Esophagus muscularis mucosa (tissue), 4 donors: ENCODE results near the gene TMEM131. TPM values are rescaled to one million over a fixed set of nuclear protein-coding genes. Genes with fewer than 3 reads are reported as not detected.

Source experiments
- DNase-seq: peaks from one replicate; pipeline ENCODE4 v3.0.0-alpha.2; 2017; ENCODE audit errors: extremely low spot score
- H3K27ac ChIP-seq, 4 donors: fragments of 200-600 bp; sonication (generic); replicated peaks in 1 of 4; 1 replicate in 3 of 4; 2 replicates in 1 of 4; pipeline ENCODE4 v1.5.1; 2016 to 2019; ENCODE audit warnings: mild to moderate bottlenecking in 1 of 4
- H3K27me3 ChIP-seq, 4 donors: fragments of 200-600 bp; sonication (generic); one replicate each; pipeline versions ENCODE4 v1.5.1 to v1.6.0; 2016 to 2019
- H3K36me3 ChIP-seq, 4 donors: fragments of 200-600 bp; sonication (generic); one replicate each; pipeline ENCODE4 v1.5.1; 2016 to 2019
- H3K4me1 ChIP-seq, 4 donors: fragments of 200-600 bp; sonication (generic); one replicate each; pipeline ENCODE4 v1.5.1; 2016 to 2019
- H3K4me3 ChIP-seq, 4 donors: fragments of 200-600 bp; sonication (generic); 1 replicate in 2 of 4; 2 replicates in 2 of 4; pipeline ENCODE4 v1.5.1; 2016 to 2019; ENCODE audit warnings: mild to moderate bottlenecking in 4 of 4, moderate library complexity in 1 of 4
- H3K9me3 ChIP-seq, 4 donors: fragments of 200-600 bp; sonication (generic); 1 replicate in 3 of 4; 2 replicates in 1 of 4; pipeline ENCODE4 v1.5.1; 2016 to 2019
- EP300 ChIP-seq: sonication (generic); formaldehyde crosslinking; IDR thresholded peaks from one replicate; pipeline ENCODE4 v1.6.1; 2017; ENCODE audit warnings: antibody characterized with exemption
- POLR2A ChIP-seq: fragments of 450-650 bp; IDR thresholded peaks from one replicate; pipeline ENCODE4 v1.6.1; 2017; ENCODE audit warnings: antibody characterized with exemption, moderate library complexity, mild to moderate bottlenecking, low read depth
- POLR2AphosphoS5 ChIP-seq, 2 donors: sonication (generic); formaldehyde crosslinking; IDR thresholded peaks; one replicate each; pipeline ENCODE4 v1.6.1; 2017; ENCODE audit warnings: antibody characterized with exemption in 2 of 2
- WGBS: methylation state at CpG from one replicate; pipeline ENCODE4 v1.1.5; 2018; 5-methylcytosine and 5-hydroxymethylcytosine counted together
- intact Hi-C: fragments of 100-400 bp; cut with DNase I; formaldehyde crosslinking; loops from one replicate; pipeline ENCODE4 v1.15.1; 2023
- total RNA-seq, 4 donors: library from RNA; depleted of rRNA; stranded (reverse); fragments of >200 nt; gene quantifications; one replicate each; pipeline versions ENCODE4 v1.1.0 to v1.2.1, GENCODE V29; 2016
- TF ChIP-seq, protein P1 (sequence below), 3 experiments: fragments of 200-600 bp in 2 of 3; fragments of 450-650 bp in 1 of 3; sonication (generic) in 2 of 3; IDR thresholded peaks; one replicate each; pipeline ENCODE4 v1.5.1; 2017 to 2019; ENCODE audit warnings: antibody characterized with exemption in 3 of 3, mild to moderate bottlenecking in 2 of 3, moderate library complexity in 1 of 3

The TMEM131 gene
- total RNA-seq, 4 donors from 2014 or later = 23.9 to 34.1 (median 26.5) TPM

DNA sequence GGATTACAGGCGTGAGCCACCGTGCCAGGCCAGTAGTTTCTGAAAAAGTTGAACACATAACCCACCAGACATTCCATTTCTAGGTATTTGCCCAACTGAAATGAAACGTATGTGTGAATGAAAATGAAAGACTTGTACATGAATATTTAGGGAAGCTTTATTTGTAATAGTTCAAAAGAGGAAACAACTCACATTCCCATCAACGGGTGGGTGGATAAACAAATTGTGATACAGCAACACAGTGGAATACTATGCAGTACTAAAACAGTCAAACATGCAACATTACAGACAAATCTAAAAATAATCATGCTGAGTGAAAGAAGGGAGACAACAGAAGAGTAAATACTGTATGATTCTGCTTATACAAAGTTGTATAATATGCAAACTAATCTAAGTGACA lies 46.8 kb downstream of the TMEM131 start:
- WGBS = 87% methylated on average over 4 of the region's 4 CpGs
- H3K4me1 ChIP-seq = peaks cover 11 to 33% (median 28%) of the 10 kb centered on the region in 4 donors
- no peaks in the 10 kb centered on the region for H3K27me3 ChIP-seq
- H3K9me3 ChIP-seq = no peaks in the 10 kb centered on the region
- TF ChIP-seq, protein P1, sequence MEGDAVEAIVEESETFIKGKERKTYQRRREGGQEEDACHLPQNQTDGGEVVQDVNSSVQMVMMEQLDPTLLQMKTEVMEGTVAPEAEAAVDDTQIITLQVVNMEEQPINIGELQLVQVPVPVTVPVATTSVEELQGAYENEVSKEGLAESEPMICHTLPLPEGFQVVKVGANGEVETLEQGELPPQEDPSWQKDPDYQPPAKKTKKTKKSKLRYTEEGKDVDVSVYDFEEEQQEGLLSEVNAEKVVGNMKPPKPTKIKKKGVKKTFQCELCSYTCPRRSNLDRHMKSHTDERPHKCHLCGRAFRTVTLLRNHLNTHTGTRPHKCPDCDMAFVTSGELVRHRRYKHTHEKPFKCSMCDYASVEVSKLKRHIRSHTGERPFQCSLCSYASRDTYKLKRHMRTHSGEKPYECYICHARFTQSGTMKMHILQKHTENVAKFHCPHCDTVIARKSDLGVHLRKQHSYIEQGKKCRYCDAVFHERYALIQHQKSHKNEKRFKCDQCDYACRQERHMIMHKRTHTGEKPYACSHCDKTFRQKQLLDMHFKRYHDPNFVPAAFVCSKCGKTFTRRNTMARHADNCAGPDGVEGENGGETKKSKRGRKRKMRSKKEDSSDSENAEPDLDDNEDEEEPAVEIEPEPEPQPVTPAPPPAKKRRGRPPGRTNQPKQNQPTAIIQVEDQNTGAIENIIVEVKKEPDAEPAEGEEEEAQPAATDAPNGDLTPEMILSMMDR (IDR thresholded peaks at IDR 0.05) = no peak
- TF ChIP-seq POLR2A (no peak), EP300 (no peak), POLR2AphosphoS5 (IDR thresholded peaks at IDR 0.05) (no peak)
- no peak overlapping the region for H3K27ac ChIP-seq
- no peaks in the 10 kb centered on the region for H3K36me3 ChIP-seq
- intact Hi-C loops = no loop called here
- no peak for DNase-seq
- no peak overlapping the region for H3K4me3 ChIP-seq

- Histone ChIP-seq H3K27ac (no peak overlapping the region), H3K4me1 (peaks cover 8 to 25% (median 23%) of the 10 kb centered on the region in 4 donors), H3K4me3 (no peak overlapping the region), H3K9me3 (no peaks in the 10 kb centered on the region), H3K27me3 (no peaks in the 10 kb centered on the region), H3K36me3 (no peaks in the 10 kb centered on the region)
- TF ChIP-seq EP300 (no peak), POLR2AphosphoS5 (IDR thresholded peaks at IDR 0.05) (no peak), POLR2A (no peak)
- TF ChIP-seq, protein P1 (IDR thresholded peaks at IDR 0.05) = no peak
- 24% methylated on average over 1 of the region's 1 CpG for WGBS
- intact Hi-C loops = no loop called here
- no peak for DNase-seq
Observed at GRCh38 chr2:97945791-97946190, 50.0 kb downstream of the TMEM131 start.

DNA sequence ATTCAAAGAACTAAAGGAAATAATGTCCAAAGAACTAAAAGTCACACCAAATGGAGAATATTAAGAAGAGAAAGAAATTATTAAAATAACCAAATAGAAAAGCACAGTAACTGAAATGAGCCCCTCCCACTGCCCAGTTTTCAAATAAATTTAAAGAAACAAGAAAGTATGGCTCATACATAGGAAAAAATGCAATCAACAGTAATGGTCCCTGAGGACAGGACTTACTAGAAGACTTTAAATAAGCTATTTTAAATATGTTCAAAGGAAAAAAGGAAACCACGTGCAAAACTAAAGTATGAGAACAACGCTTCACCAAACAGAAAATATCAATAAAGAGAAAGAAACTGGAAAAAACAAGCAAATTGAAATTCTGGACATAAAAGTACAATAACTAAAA lies 58.9 kb downstream of the TMEM131 start:
- Histone ChIP-seq H3K27ac (no peak overlapping the region), H3K4me1 (peaks cover 20 to 40% (median 36%) of the 10 kb centered on the region in 4 donors), H3K4me3 (no peak overlapping the region), H3K36me3 (no peaks in the 10 kb centered on the region), H3K9me3 (no peaks in the 10 kb centered on the region), H3K27me3 (no peaks in the 10 kb centered on the region)
- 64% methylated on average over 2 of the region's 2 CpGs for WGBS
- intact Hi-C loops = no loop called here
- TF ChIP-seq EP300 (no peak), POLR2AphosphoS5 (IDR thresholded peaks at IDR 0.05) (no peak), POLR2A (no peak)
- TF ChIP-seq, protein P1 (IDR thresholded peaks at IDR 0.05) = no peak
- DNase-seq = no peak

DNA sequence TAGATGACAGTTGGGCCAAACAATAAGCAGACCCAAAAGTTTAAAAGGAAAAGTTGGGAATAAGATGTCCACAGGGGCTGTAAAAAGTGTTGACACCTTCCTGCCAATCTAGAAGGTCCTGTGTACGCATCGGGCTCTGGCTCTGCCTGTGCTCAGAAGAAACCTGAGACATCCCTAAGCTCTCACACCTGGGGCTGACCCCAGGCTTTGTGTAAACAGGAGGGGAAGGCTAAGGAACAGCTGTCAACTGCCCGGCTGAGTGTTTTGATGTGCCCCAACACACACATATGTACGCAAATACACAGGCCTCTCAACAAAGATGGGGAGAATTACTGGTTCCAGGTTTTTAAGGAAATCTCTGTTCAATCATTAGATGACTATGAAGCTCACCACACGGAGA lies 59.5 kb downstream of the TMEM131 start:
- intact Hi-C loops = no loop called here
- H3K27me3 ChIP-seq = no peaks in the 10 kb centered on the region
- no peak overlapping the region for H3K4me3 ChIP-seq
- 58% methylated on average over 5 of the region's 5 CpGs for WGBS
- no peak for TF ChIP-seq POLR2A
- TF ChIP-seq, protein P1 (IDR thresholded peaks at IDR 0.05) = no peak
- no peak for TF ChIP-seq EP300
- H3K9me3 ChIP-seq = no peaks in the 10 kb centered on the region
- H3K27ac ChIP-seq = peak overlapping the region in 1 of 4 donors; percentile 5
- no peak for DNase-seq
- H3K4me1 ChIP-seq = peaks cover 20 to 45% (median 39%) of the 10 kb centered on the region in 4 donors
- H3K36me3 ChIP-seq = no peaks in the 10 kb centered on the region

- no peaks in the 10 kb centered on the region for H3K27me3 ChIP-seq
Observed at GRCh38 chr2:97935719-97936161, 60.0 kb downstream of the TMEM131 start.

More at GRCh38 chr2:97935719-97936161, 60.0 kb downstream of the TMEM131 start:
- Histone ChIP-seq H3K4me3 (no peak overlapping the region), H3K4me1 (peaks cover 24 to 49% (median 42%) of the 10 kb centered on the region in 4 donors), H3K9me3 (no peaks in the 10 kb centered on the region), H3K27ac (peak overlapping the region in 1 of 4 donors; percentile 5), H3K36me3 (no peaks in the 10 kb centered on the region)
- WGBS = 15% methylated on average over 2 of the region's 2 CpGs
- intact Hi-C loops = no loop called here
- no peak for DNase-seq
- TF ChIP-seq, protein P1 (IDR thresholded peaks at IDR 0.05) = no peak
- no peak for TF ChIP-seq POLR2A
- TF ChIP-seq EP300 = no peak
- peak in 1 of 2 donors; percentile 16 for TF ChIP-seq POLR2AphosphoS5 (IDR thresholded peaks at IDR 0.05)
